ENCODE data around the gene AKT1.

Gene AKT1

GRCh38 chr14:104757681-104758392, 37.7 kb downstream of the AKT1 start:
- TF ChIP-seq GATA2 (IDR thresholded peaks at IDR 0.05; ENCODE audit: low read depth, low read length) (no peak), GATA3 (IDR thresholded peaks at IDR 0.05; ENCODE audit: low read depth, low read length) (no peak)

GRCh38 chr14:104757238-104757585, 38.3 kb downstream of the AKT1 start:
- no peak for TF ChIP-seq GATA3 (IDR thresholded peaks at IDR 0.05; ENCODE audit: low read depth, low read length)
- TF ChIP-seq GATA2 (IDR thresholded peaks at IDR 0.05; ENCODE audit: low read depth, low read length): no peak

- TF ChIP-seq GATA3 (IDR thresholded peaks at IDR 0.05; ENCODE audit: low read depth, low read length): no peak
- no peak for TF ChIP-seq GATA2 (IDR thresholded peaks at IDR 0.05; ENCODE audit: low read depth, low read length)
Measured at GRCh38 chr14:104756477-104757237, 38.9 kb downstream of the AKT1 start.

GRCh38 chr14:104755621-104756020, 39.9 kb downstream of the AKT1 start:
- no peak for TF ChIP-seq GATA2 (IDR thresholded peaks at IDR 0.05; ENCODE audit: low read depth, low read length)
- no peak for TF ChIP-seq GATA3 (IDR thresholded peaks at IDR 0.05; ENCODE audit: low read depth, low read length)

- no peak for TF ChIP-seq GATA2 (IDR thresholded peaks at IDR 0.05; ENCODE audit: low read depth, low read length)
Measured at GRCh38 chr14:104754213-104754851, 41.2 kb downstream of the AKT1 start.

GRCh38 chr14:104753528-104754212, 41.9 kb downstream of the AKT1 start:
- TF ChIP-seq GATA3 (IDR thresholded peaks at IDR 0.05; ENCODE audit: low read depth, low read length): no peak
- no peak for TF ChIP-seq GATA2 (IDR thresholded peaks at IDR 0.05; ENCODE audit: low read depth, low read length)

GRCh38 chr14:104752735-104753527, 42.6 kb downstream of the AKT1 start, which contains the start of gene SIVA1:
Gene SIVA1, plus strand, starts transcription at chr14:104753147. Its CDS starts 55 bp downstream, at chr14:104753202.
- TF ChIP-seq GATA2 (IDR thresholded peaks at IDR 0.05; ENCODE audit: low read depth, low read length) (no peak), GATA3 (IDR thresholded peaks at IDR 0.05; ENCODE audit: low read depth, low read length) (no peak)

- TF ChIP-seq GATA2 (IDR thresholded peaks at IDR 0.05; ENCODE audit: low read depth, low read length) (no peak), GATA3 (IDR thresholded peaks at IDR 0.05; ENCODE audit: low read depth, low read length) (no peak)
Measured at GRCh38 chr14:104752423-104752734, 43.2 kb downstream of the AKT1 start.

- no peak for TF ChIP-seq GATA2 (IDR thresholded peaks at IDR 0.05; ENCODE audit: low read depth, low read length)
- no peak for TF ChIP-seq GATA3 (IDR thresholded peaks at IDR 0.05; ENCODE audit: low read depth, low read length)
Measured at GRCh38 chr14:104751539-104752422, 43.8 kb downstream of the AKT1 start.

GRCh38 chr14:104750056-104750752, 45.3 kb downstream of the AKT1 start:
- TF ChIP-seq GATA2 (IDR thresholded peaks at IDR 0.05; ENCODE audit: low read depth, low read length) (no peak), GATA3 (IDR thresholded peaks at IDR 0.05; ENCODE audit: low read depth, low read length) (no peak)

GRCh38 chr14:104749111-104749649, 46.4 kb downstream of the AKT1 start:
- no peak for TF ChIP-seq GATA2 (IDR thresholded peaks at IDR 0.05; ENCODE audit: low read depth, low read length)
- TF ChIP-seq GATA3 (IDR thresholded peaks at IDR 0.05; ENCODE audit: low read depth, low read length): no peak

GRCh38 chr14:104747876-104748275, 47.7 kb downstream of the AKT1 start:
- TF ChIP-seq GATA3 (IDR thresholded peaks at IDR 0.05; ENCODE audit: low read depth, low read length) (no peak), GATA2 (IDR thresholded peaks at IDR 0.05; ENCODE audit: low read depth, low read length) (no peak)
